ENCODE measurements around the gene CDKN1C.

Gene CDKN1C

GRCh38 chr11:2863276-2863618 is 22.3 kb downstream of the CDKN1C start:
- DNase-seq (ENCODE audit: low read depth in 1 of 2, low spot score in 1 of 2), result no peak
- in situ Hi-C loops (cut with HindIII; ENCODE audit: low pct_unique_long_range_greater_than_20kb, low sequenced_read_pairs), result no loop called here
- TF ChIP-seq JUND (IDR thresholded peaks at IDR 0.05; ENCODE audit: low read depth), result no peak

- TF ChIP-seq JUND (IDR thresholded peaks at IDR 0.05; ENCODE audit: low read depth), result no peak
- DNase-seq (ENCODE audit: low read depth in 1 of 2, low spot score in 1 of 2), result no peak
- in situ Hi-C loops (cut with HindIII; ENCODE audit: low pct_unique_long_range_greater_than_20kb, low sequenced_read_pairs), result no loop called here
Measured at GRCh38 chr11:2862395-2863275, 22.9 kb downstream of the CDKN1C start.

GRCh38 chr11:2860636-2861035 is 24.9 kb downstream of the CDKN1C start:
- in situ Hi-C loops (cut with HindIII; ENCODE audit: low pct_unique_long_range_greater_than_20kb, low sequenced_read_pairs), result no loop called here
- no peak for TF ChIP-seq JUND (IDR thresholded peaks at IDR 0.05; ENCODE audit: low read depth)
- no peak for DNase-seq (ENCODE audit: low read depth in 1 of 2, low spot score in 1 of 2)

GRCh38 chr11:2859699-2860037 is 25.9 kb downstream of the CDKN1C start:
- in situ Hi-C loops (cut with HindIII; ENCODE audit: low pct_unique_long_range_greater_than_20kb, low sequenced_read_pairs), result no loop called here
- DNase-seq (ENCODE audit: low read depth in 1 of 2, low spot score in 1 of 2), result no peak
- TF ChIP-seq JUND (IDR thresholded peaks at IDR 0.05; ENCODE audit: low read depth), result no peak

- in situ Hi-C loops (cut with HindIII; ENCODE audit: low pct_unique_long_range_greater_than_20kb, low sequenced_read_pairs), result no loop called here
- DNase-seq (ENCODE audit: low read depth in 1 of 2, low spot score in 1 of 2), result no peak
- TF ChIP-seq JUND (IDR thresholded peaks at IDR 0.05; ENCODE audit: low read depth), result no peak
Measured at GRCh38 chr11:2858995-2859698, 26.4 kb downstream of the CDKN1C start.

GRCh38 chr11:2857918-2858317 is 27.7 kb downstream of the CDKN1C start:
- TF ChIP-seq JUND (IDR thresholded peaks at IDR 0.05; ENCODE audit: low read depth), result no peak
- DNase-seq (ENCODE audit: low read depth in 1 of 2, low spot score in 1 of 2), result no peak
- in situ Hi-C loops (cut with HindIII; ENCODE audit: low pct_unique_long_range_greater_than_20kb, low sequenced_read_pairs), result no loop called here

- DNase-seq (ENCODE audit: low read depth in 1 of 2, low spot score in 1 of 2), result no peak
- in situ Hi-C loops (cut with HindIII; ENCODE audit: low pct_unique_long_range_greater_than_20kb, low sequenced_read_pairs), result no loop called here
- TF ChIP-seq JUND (IDR thresholded peaks at IDR 0.05; ENCODE audit: low read depth), result no peak
Measured at GRCh38 chr11:2857276-2857675, 28.3 kb downstream of the CDKN1C start.

- no peak for TF ChIP-seq JUND (IDR thresholded peaks at IDR 0.05; ENCODE audit: low read depth)
- in situ Hi-C loops (cut with HindIII; ENCODE audit: low pct_unique_long_range_greater_than_20kb, low sequenced_read_pairs), result no loop called here
Measured at GRCh38 chr11:2855162-2855561, 30.4 kb downstream of the CDKN1C start.

GRCh38 chr11:2853997-2854560 is 31.5 kb downstream of the CDKN1C start:
- in situ Hi-C loops (cut with HindIII; ENCODE audit: low pct_unique_long_range_greater_than_20kb, low sequenced_read_pairs), result no loop called here
- no peak for DNase-seq (ENCODE audit: low read depth in 1 of 2, low spot score in 1 of 2)
- TF ChIP-seq JUND (IDR thresholded peaks at IDR 0.05; ENCODE audit: low read depth), result no peak

More at GRCh38 chr11:2855162-2855561, 30.4 kb downstream of the CDKN1C start:
- no peak for DNase-seq (ENCODE audit: low read depth in 1 of 2, low spot score in 1 of 2)

- DNase-seq (ENCODE audit: low read depth in 1 of 2, low spot score in 1 of 2), result no peak
- no peak for TF ChIP-seq JUND (IDR thresholded peaks at IDR 0.05; ENCODE audit: low read depth)
- in situ Hi-C loops (cut with HindIII; ENCODE audit: low pct_unique_long_range_greater_than_20kb, low sequenced_read_pairs), result no loop called here
Measured at GRCh38 chr11:2853401-2853800, 32.2 kb downstream of the CDKN1C start.

GRCh38 chr11:2849994-2850770 is 35.4 kb downstream of the CDKN1C start:
- TF ChIP-seq JUND (IDR thresholded peaks at IDR 0.05; ENCODE audit: low read depth), result no peak

GRCh38 chr11:2848497-2848896 is 37.1 kb downstream of the CDKN1C start:
- in situ Hi-C loops (cut with HindIII; ENCODE audit: low pct_unique_long_range_greater_than_20kb, low sequenced_read_pairs), result no loop called here
- TF ChIP-seq JUND (IDR thresholded peaks at IDR 0.05; ENCODE audit: low read depth), result no peak
- DNase-seq (ENCODE audit: low read depth in 1 of 2, low spot score in 1 of 2), result no peak

More at GRCh38 chr11:2849994-2850770, 35.4 kb downstream of the CDKN1C start:
- in situ Hi-C loops (cut with HindIII; ENCODE audit: low pct_unique_long_range_greater_than_20kb, low sequenced_read_pairs), result no loop called here
- no peak for DNase-seq (ENCODE audit: low read depth in 1 of 2, low spot score in 1 of 2)
